Astrocyte (in vitro differentiated cells and primary cell): ENCODE results near the gene FCRL3. TPM values are rescaled to one million over a fixed set of nuclear protein-coding genes. Genes with fewer than 3 reads are reported as not detected.

Experiments used
- DNase-seq: peaks from one replicate; pipeline ENCODE4 v3.0.0-alpha.2; 2010; ENCODE audit warnings: low read depth
- FAIRE-seq: peaks from 2 replicates; lab custom pipeline; 2011; peaks lifted over from hg19 to GRCh38; lab: Jason Lieb, UNC
- H2AFZ ChIP-seq: 2 replicates; pipeline ENCODE4 v1.6.0; 2012; ENCODE audit warnings: low read depth, low read length, inconsistent platforms
- H3K27ac ChIP-seq: 2 replicates; pipeline ENCODE4 v1.5.1; 2011; ENCODE audit warnings: low read depth, low read length, inconsistent platforms
- H3K27me3 ChIP-seq: 2 replicates; pipeline ENCODE4 v1.6.0; 2011; ENCODE audit warnings: low read length, inconsistent platforms; ENCODE audit not compliant: insufficient read depth
- H3K36me3 ChIP-seq: 2 replicates; pipeline ENCODE4 v1.5.1; 2011; ENCODE audit warnings: low read length, inconsistent platforms; ENCODE audit not compliant: insufficient read depth
- H3K4me1 ChIP-seq: 2 replicates; pipeline ENCODE4 v1.5.1; 2011; ENCODE audit warnings: low read length, inconsistent platforms; ENCODE audit not compliant: insufficient read depth
- H3K4me2 ChIP-seq: 2 replicates; pipeline ENCODE4 v1.6.0; 2012; ENCODE audit warnings: low read length, inconsistent platforms
- H3K4me3 ChIP-seq: 2 replicates; pipeline ENCODE4 v1.5.1; 2011; ENCODE audit warnings: low read depth, mild to moderate bottlenecking, low read length, inconsistent platforms; ENCODE audit not compliant: insufficient read depth
- H3K79me2 ChIP-seq: 2 replicates; pipeline ENCODE4 v1.6.0; 2012; ENCODE audit warnings: mild to moderate bottlenecking, low read length, inconsistent platforms; ENCODE audit not compliant: insufficient read depth
- H3K9ac ChIP-seq: 2 replicates; pipeline ENCODE4 v1.6.0; 2012; ENCODE audit warnings: mild to moderate bottlenecking, low read length, inconsistent platforms
- H3K9me3 ChIP-seq: 2 replicates; pipeline ENCODE4 v1.5.1; 2012; ENCODE audit warnings: low read depth, mild to moderate bottlenecking, low read length, inconsistent platforms; ENCODE audit not compliant: insufficient read depth
- H4K20me1 ChIP-seq: 2 replicates; pipeline ENCODE4 v1.6.0; 2012; ENCODE audit warnings: low read length, inconsistent platforms; ENCODE audit not compliant: insufficient read depth
- H3K27ac Mint-ChIP-seq: one replicate; pipeline ENCODE4 v1.8.0; 2021; ENCODE audit warnings: mild to moderate bottlenecking, mixed read lengths; ENCODE audit not compliant: unreplicated experiment
- H3K27me3 Mint-ChIP-seq: one replicate; pipeline ENCODE4 v1.8.0; 2021; ENCODE audit warnings: low read depth, mixed read lengths; ENCODE audit not compliant: unreplicated experiment
- H3K36me3 Mint-ChIP-seq: one replicate; pipeline ENCODE4 v1.8.0; 2021; ENCODE audit warnings: low read depth, mixed read lengths; ENCODE audit not compliant: unreplicated experiment
- H3K4me1 Mint-ChIP-seq: one replicate; pipeline ENCODE4 v1.8.0; 2021; ENCODE audit warnings: low read depth, mixed read lengths; ENCODE audit not compliant: unreplicated experiment
- H3K4me3 Mint-ChIP-seq: one replicate; pipeline ENCODE4 v1.8.0; 2021; ENCODE audit warnings: mild to moderate bottlenecking, moderate library complexity, mixed read lengths; ENCODE audit not compliant: unreplicated experiment
- H3K9me3 Mint-ChIP-seq: one replicate; pipeline ENCODE4 v1.8.0; 2021; ENCODE audit warnings: mild to moderate bottlenecking, mixed read lengths; ENCODE audit not compliant: unreplicated experiment
- EZH2 ChIP-seq: IDR thresholded peaks from 2 replicates; pipeline ENCODE4 v1.6.1; 2012; ENCODE audit warnings: mild to moderate bottlenecking, low read length, inconsistent platforms; ENCODE audit not compliant: insufficient read depth
- total RNA-seq: library from RNA; stranded (reverse); gene quantifications from 2 replicates; pipeline ENCODE4 v1.2.1, GENCODE V29; 2021
- TF ChIP-seq, protein P1 (sequence below): IDR thresholded peaks from 2 replicates; pipeline ENCODE4 v1.5.1; 2011; ENCODE audit warnings: low read depth, mild to moderate bottlenecking, inconsistent platforms, low read length, moderate library complexity; ENCODE audit not compliant: insufficient read depth

The FCRL3 gene
- total RNA-seq, 1 donor from 2014 or later, result not detected

DNA sequence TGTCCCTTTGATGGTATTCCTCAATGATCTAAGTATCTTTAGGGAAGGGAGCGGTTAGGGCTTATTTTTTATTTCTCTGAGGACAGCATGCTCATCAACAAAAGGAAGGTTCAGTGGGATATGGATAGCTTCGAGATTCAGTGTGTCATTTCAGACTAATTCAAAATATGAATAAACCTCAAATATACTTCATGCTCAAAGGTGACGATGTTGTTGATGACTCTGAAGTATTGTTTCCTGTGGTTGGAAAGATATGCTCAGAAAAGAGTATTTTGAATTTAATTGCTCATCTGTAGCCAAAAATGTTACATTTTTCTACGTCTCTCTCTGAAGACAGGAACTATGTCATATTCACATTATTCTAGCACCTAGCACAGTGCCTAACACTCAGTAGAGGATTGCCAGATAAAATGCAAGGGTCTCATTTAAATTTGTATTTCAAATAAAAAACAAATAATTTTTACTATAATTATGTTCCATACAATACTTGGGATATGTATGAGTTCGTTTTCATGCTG is 1.8 kb upstream of the FCRL3 start:
- DNase-seq (no peak), FAIRE-seq (no peak)
- no peak overlapping the region for H3K4me2 ChIP-seq
- no peaks in the 10 kb centered on the region for H4K20me1 ChIP-seq
- H3K4me1 ChIP-seq, result no peaks in the 10 kb centered on the region
- Mint-ChIP-seq H3K36me3 (no peaks in the 10 kb centered on the region), H3K4me3 (no peak overlapping the region), H3K27ac (no peak overlapping the region), H3K27me3 (peaks cover 13% of the 10 kb centered on the region), H3K9me3 (no peaks in the 10 kb centered on the region), H3K4me1 (no peaks in the 10 kb centered on the region)
- H3K9ac ChIP-seq, result no peak overlapping the region
- H3K27me3 ChIP-seq, result no peaks in the 10 kb centered on the region
- H3K4me3 ChIP-seq, result no peak overlapping the region
- H3K27ac ChIP-seq, result no peak overlapping the region
- H3K36me3 ChIP-seq, result no peaks in the 10 kb centered on the region
- H2AFZ ChIP-seq, result no peak overlapping the region
- TF ChIP-seq, protein P1, sequence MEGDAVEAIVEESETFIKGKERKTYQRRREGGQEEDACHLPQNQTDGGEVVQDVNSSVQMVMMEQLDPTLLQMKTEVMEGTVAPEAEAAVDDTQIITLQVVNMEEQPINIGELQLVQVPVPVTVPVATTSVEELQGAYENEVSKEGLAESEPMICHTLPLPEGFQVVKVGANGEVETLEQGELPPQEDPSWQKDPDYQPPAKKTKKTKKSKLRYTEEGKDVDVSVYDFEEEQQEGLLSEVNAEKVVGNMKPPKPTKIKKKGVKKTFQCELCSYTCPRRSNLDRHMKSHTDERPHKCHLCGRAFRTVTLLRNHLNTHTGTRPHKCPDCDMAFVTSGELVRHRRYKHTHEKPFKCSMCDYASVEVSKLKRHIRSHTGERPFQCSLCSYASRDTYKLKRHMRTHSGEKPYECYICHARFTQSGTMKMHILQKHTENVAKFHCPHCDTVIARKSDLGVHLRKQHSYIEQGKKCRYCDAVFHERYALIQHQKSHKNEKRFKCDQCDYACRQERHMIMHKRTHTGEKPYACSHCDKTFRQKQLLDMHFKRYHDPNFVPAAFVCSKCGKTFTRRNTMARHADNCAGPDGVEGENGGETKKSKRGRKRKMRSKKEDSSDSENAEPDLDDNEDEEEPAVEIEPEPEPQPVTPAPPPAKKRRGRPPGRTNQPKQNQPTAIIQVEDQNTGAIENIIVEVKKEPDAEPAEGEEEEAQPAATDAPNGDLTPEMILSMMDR, result no peak
- TF ChIP-seq EZH2, result no peak
- no peaks in the 10 kb centered on the region for H3K9me3 ChIP-seq
- H3K79me2 ChIP-seq, result no peaks in the 10 kb centered on the region

DNA sequence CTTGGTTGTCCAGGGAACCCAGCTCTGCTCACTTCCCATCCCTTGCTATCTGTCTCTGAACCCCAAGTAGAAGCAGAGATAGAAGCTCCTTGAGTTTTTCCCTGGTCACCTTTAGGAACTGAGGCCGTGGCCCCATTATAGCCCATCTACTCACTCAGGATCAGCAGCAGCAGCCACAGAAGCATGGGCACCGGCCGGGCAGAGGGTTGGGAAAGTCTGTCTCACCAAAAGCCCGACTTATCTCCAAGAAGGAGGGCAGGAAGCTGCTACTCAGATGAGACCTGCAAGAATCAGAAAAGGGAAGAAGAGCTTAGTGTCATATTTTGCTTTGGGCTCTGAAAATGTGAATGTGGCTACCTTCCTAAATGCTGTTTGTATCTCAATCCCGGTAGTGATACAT is 264 bp downstream of the FCRL3 start:
- no peak overlapping the region for H3K4me3 Mint-ChIP-seq
- Histone ChIP-seq H3K4me3 (no peak overlapping the region), H3K9me3 (no peaks in the 10 kb centered on the region), H3K9ac (no peak overlapping the region), H3K4me1 (no peaks in the 10 kb centered on the region), H4K20me1 (no peaks in the 10 kb centered on the region), H3K27me3 (no peaks in the 10 kb centered on the region), H3K36me3 (no peaks in the 10 kb centered on the region), H3K4me2 (no peak overlapping the region), H3K79me2 (no peaks in the 10 kb centered on the region), H2AFZ (no peak overlapping the region), H3K27ac (no peak overlapping the region)
- no peaks in the 10 kb centered on the region for H3K36me3 Mint-ChIP-seq
- DNase-seq, result no peak
- H3K4me1 Mint-ChIP-seq, result no peaks in the 10 kb centered on the region
- no peak for FAIRE-seq
- H3K9me3 Mint-ChIP-seq, result no peaks in the 10 kb centered on the region
- no peak for TF ChIP-seq EZH2
- TF ChIP-seq, protein P1, result no peak
- peaks cover 18% of the 10 kb centered on the region for H3K27me3 Mint-ChIP-seq
- H3K27ac Mint-ChIP-seq, result no peak overlapping the region

DNA sequence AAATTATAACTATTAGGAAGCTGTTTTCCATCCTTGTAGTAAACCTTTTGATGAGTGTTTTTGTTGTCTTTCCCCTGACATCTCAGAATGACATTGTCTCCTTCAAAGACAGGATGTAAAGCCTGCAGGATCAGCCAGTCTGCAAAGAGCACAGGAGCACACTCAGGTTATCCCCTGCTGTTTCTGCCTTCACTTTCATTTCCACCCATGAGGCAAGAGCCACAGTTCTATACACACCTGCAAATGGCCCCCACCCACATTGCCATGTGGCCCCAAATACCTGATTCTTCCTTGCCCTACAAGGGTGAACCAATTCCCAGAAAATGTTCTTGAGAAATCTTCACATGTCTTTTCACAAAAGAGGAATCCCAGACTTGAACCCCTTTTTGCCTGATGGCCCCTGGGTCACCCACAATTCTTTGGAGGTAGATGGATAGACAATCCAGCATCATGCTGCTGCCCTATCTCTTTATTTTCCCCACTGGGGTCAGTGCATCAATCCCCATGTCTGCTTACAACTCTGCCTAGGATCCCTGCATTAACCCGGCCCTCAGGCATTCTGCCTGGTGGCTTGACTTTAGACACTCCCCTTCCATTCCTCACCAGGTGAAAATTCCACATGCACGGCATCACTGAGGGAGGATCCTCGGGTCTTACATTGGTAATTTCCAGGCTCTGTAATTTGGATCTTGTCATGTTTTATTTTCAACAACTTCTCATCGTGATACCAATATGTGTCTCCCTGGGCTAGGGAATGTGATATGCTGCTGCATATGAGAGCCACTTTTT is 2.6 kb downstream of the FCRL3 start:
- no peak overlapping the region for H3K9ac ChIP-seq
- no peaks in the 10 kb centered on the region for H3K36me3 ChIP-seq
- no peak overlapping the region for H3K27ac ChIP-seq
- no peak overlapping the region for H3K4me2 ChIP-seq
- peaks cover 24% of the 10 kb centered on the region for H3K27me3 Mint-ChIP-seq
- no peaks in the 10 kb centered on the region for H3K9me3 Mint-ChIP-seq
- no peaks in the 10 kb centered on the region for H3K79me2 ChIP-seq
- DNase-seq, result no peak
- no peak overlapping the region for H3K4me3 ChIP-seq
- no peak overlapping the region for H2AFZ ChIP-seq
- no peak overlapping the region for H3K4me3 Mint-ChIP-seq
- H3K27me3 ChIP-seq, result no peaks in the 10 kb centered on the region
- H3K36me3 Mint-ChIP-seq, result no peaks in the 10 kb centered on the region
- no peaks in the 10 kb centered on the region for H3K4me1 Mint-ChIP-seq
- TF ChIP-seq, protein P1, result no peak
- TF ChIP-seq EZH2, result no peak
- H3K27ac Mint-ChIP-seq, result no peak overlapping the region
- no peaks in the 10 kb centered on the region for H3K4me1 ChIP-seq
- no peaks in the 10 kb centered on the region for H3K9me3 ChIP-seq
- no peak for FAIRE-seq
- no peaks in the 10 kb centered on the region for H4K20me1 ChIP-seq
